Measurements from ENCODE around the gene GAA. TPM values are rescaled to one million over a fixed set of nuclear protein-coding genes. Genes with fewer than 3 reads are reported as not detected.
A peak's percentile ranks its signal among the peaks of the same experiment; 100 is the strongest.

Gene GAA
- total RNA-seq, 1 donor from 2014 or later, result 47.7 TPM

DNA sequence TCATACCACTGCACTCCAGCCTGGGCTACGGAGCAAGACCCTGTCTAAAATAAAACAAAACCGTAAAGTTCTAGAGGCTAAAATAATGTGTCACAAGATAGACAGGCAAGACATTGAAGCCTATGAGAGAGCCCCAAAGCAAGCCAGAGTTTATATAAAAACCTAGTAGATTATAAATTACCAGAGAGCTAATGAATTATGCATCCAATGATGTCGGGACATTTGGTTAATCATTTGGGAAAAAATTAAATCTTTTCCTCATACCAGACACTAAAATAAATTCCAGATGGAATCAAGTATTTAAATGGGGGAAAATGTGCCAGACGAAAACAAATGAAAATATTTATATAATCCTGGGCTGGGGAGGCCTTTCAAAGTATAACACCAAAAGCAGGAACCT lies 40.7 kb upstream of the GAA start:
- no peak overlapping the region for H3K27ac Mint-ChIP-seq (ENCODE audit: unreplicated experiment)
- Histone ChIP-seq H3K27me3 (ENCODE audit: insufficient read depth, low read length) (no peaks in the 10 kb centered on the region), H3K4me2 (ENCODE audit: low read length) (no peak overlapping the region), H3K9ac (ENCODE audit: low read length) (no peak overlapping the region), H3K27ac (ENCODE audit: low read depth, low read length) (no peak overlapping the region), H3K4me3 (ENCODE audit: insufficient read depth, low read depth, low read length) (no peak overlapping the region), H3K9me3 (ENCODE audit: insufficient read depth, low read depth, low read length) (no peaks in the 10 kb centered on the region), H3K79me2 (ENCODE audit: insufficient read depth, low read length) (no peaks in the 10 kb centered on the region), H3K36me3 (ENCODE audit: insufficient read depth, low read length) (no peaks in the 10 kb centered on the region), H4K20me1 (ENCODE audit: insufficient read depth, low read length) (no peaks in the 10 kb centered on the region), H3K4me1 (ENCODE audit: insufficient read depth, low read length) (peaks cover 7% of the 10 kb centered on the region), H2AFZ (ENCODE audit: low read depth, low read length) (no peak overlapping the region)
- peaks cover 6% of the 10 kb centered on the region for H3K27me3 Mint-ChIP-seq (ENCODE audit: low read depth, unreplicated experiment)
- no peaks in the 10 kb centered on the region for H3K36me3 Mint-ChIP-seq (ENCODE audit: low read depth, unreplicated experiment)
- no peaks in the 10 kb centered on the region for H3K9me3 Mint-ChIP-seq (ENCODE audit: unreplicated experiment)
- peaks cover 7% of the 10 kb centered on the region for H3K4me1 Mint-ChIP-seq (ENCODE audit: low read depth, unreplicated experiment)
- FAIRE-seq (no peak), DNase-seq (ENCODE audit: low read depth) (no peak)
- no peak overlapping the region for H3K4me3 Mint-ChIP-seq (ENCODE audit: unreplicated experiment)
- no peak for TF ChIP-seq EZH2 (IDR thresholded peaks at IDR 0.05; ENCODE audit: insufficient read depth, low read length)
- TF ChIP-seq, protein P1, sequence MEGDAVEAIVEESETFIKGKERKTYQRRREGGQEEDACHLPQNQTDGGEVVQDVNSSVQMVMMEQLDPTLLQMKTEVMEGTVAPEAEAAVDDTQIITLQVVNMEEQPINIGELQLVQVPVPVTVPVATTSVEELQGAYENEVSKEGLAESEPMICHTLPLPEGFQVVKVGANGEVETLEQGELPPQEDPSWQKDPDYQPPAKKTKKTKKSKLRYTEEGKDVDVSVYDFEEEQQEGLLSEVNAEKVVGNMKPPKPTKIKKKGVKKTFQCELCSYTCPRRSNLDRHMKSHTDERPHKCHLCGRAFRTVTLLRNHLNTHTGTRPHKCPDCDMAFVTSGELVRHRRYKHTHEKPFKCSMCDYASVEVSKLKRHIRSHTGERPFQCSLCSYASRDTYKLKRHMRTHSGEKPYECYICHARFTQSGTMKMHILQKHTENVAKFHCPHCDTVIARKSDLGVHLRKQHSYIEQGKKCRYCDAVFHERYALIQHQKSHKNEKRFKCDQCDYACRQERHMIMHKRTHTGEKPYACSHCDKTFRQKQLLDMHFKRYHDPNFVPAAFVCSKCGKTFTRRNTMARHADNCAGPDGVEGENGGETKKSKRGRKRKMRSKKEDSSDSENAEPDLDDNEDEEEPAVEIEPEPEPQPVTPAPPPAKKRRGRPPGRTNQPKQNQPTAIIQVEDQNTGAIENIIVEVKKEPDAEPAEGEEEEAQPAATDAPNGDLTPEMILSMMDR (IDR thresholded peaks at IDR 0.05; ENCODE audit: insufficient read depth, low read depth, low read length), result no peak

DNA sequence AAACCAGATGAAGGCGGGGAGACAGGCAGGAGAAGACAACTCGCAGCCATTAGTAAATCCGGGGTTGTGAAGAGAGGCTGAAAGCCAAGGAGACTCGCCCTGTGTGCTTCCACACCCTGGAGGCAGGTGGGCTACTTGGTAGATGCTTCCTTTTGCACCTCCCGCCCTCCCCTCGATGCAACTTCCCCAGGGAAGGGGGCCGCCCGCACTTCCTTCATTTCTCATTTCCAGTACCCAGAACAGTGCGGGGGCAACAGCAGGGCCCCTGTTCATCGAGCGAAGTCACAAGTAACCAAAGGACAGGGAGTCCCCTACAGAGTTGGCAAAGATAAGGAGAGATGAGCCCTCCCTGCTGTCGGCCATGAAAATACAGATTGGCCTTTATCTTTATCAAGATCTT lies 40.0 kb upstream of the GAA start:
- H2AFZ ChIP-seq (ENCODE audit: low read depth, low read length), result no peak overlapping the region
- H3K9ac ChIP-seq (ENCODE audit: low read length), result no peak overlapping the region
- H3K4me1 ChIP-seq (ENCODE audit: insufficient read depth, low read length), result peaks cover 7% of the 10 kb centered on the region
- H3K79me2 ChIP-seq (ENCODE audit: insufficient read depth, low read length), result no peaks in the 10 kb centered on the region
- no peak overlapping the region for H3K4me3 ChIP-seq (ENCODE audit: insufficient read depth, low read depth, low read length)
- H3K27ac Mint-ChIP-seq (ENCODE audit: unreplicated experiment), result no peak overlapping the region
- peaks cover 8% of the 10 kb centered on the region for H3K27me3 Mint-ChIP-seq (ENCODE audit: low read depth, unreplicated experiment)
- TF ChIP-seq EZH2 (IDR thresholded peaks at IDR 0.05; ENCODE audit: insufficient read depth, low read length), result no peak
- H3K4me3 Mint-ChIP-seq (ENCODE audit: unreplicated experiment), result no peak overlapping the region
- DNase-seq (ENCODE audit: low read depth) (no peak), FAIRE-seq (no peak)
- H3K4me1 Mint-ChIP-seq (ENCODE audit: low read depth, unreplicated experiment), result peaks cover 7% of the 10 kb centered on the region
- H3K27ac ChIP-seq (ENCODE audit: low read depth, low read length), result no peak overlapping the region
- H3K36me3 ChIP-seq (ENCODE audit: insufficient read depth, low read length), result no peaks in the 10 kb centered on the region
- no peaks in the 10 kb centered on the region for H3K9me3 Mint-ChIP-seq (ENCODE audit: unreplicated experiment)
- H3K9me3 ChIP-seq (ENCODE audit: insufficient read depth, low read depth, low read length), result no peaks in the 10 kb centered on the region
- H3K27me3 ChIP-seq (ENCODE audit: insufficient read depth, low read length), result no peaks in the 10 kb centered on the region
- no peaks in the 10 kb centered on the region for H4K20me1 ChIP-seq (ENCODE audit: insufficient read depth, low read length)
- no peak overlapping the region for H3K4me2 ChIP-seq (ENCODE audit: low read length)
- no peaks in the 10 kb centered on the region for H3K36me3 Mint-ChIP-seq (ENCODE audit: low read depth, unreplicated experiment)

DNA sequence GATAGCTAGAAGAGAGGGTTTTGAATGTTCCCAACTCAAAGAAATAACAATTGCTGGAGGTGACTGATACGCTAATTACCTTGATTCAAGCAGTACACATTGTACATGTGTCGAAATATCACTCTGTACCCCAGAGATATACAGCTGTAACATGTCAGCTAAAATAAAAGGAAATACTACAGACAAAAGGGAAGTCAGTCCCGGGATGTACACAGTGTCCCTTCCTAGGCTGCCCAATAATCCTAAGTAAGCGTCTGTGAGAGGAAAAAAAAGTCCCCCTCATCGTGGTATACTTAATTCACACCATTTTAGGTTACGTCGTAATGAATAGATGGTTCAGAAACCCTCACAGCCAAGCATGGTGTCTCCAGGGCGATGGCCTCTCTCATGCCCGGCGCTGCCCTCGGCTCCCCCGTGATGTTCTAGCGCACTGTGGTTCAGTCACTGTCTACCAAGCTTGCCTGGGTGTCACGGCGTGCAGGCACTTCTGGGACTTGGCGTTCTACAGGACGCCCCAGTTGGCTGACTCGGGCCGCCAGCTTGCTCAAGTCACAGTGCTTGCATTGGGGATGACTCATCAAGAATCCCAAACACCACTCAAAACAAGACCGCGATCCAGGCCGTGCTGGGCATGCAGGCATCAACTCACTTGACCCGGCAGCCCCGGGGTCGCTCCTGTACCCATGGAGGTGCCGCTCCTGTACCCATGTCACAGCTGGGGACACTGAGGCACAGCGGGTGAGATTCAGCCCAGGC lies 37.4 kb upstream of the GAA start:
- H4K20me1 ChIP-seq (ENCODE audit: insufficient read depth, low read length), result no peaks in the 10 kb centered on the region
- no peaks in the 10 kb centered on the region for H3K9me3 ChIP-seq (ENCODE audit: insufficient read depth, low read depth, low read length)
- Mint-ChIP-seq H3K36me3 (ENCODE audit: low read depth, unreplicated experiment) (no peaks in the 10 kb centered on the region), H3K27me3 (ENCODE audit: low read depth, unreplicated experiment) (peaks cover 4% of the 10 kb centered on the region), H3K4me3 (ENCODE audit: unreplicated experiment) (no peak overlapping the region), H3K4me1 (ENCODE audit: low read depth, unreplicated experiment) (peaks cover 12% of the 10 kb centered on the region), H3K9me3 (ENCODE audit: unreplicated experiment) (no peaks in the 10 kb centered on the region), H3K27ac (ENCODE audit: unreplicated experiment) (peak overlapping the region; percentile 66)
- no peak overlapping the region for H3K27ac ChIP-seq (ENCODE audit: low read depth, low read length)
- H3K4me2 ChIP-seq (ENCODE audit: low read length), result peak overlapping the region; percentile 37
- H3K4me3 ChIP-seq (ENCODE audit: insufficient read depth, low read depth, low read length), result no peak overlapping the region
- H3K79me2 ChIP-seq (ENCODE audit: insufficient read depth, low read length), result no peaks in the 10 kb centered on the region
- DNase-seq (ENCODE audit: low read depth) (peak; percentile 71), FAIRE-seq (no peak)
- H3K4me1 ChIP-seq (ENCODE audit: insufficient read depth, low read length), result peaks cover 14% of the 10 kb centered on the region
- no peaks in the 10 kb centered on the region for H3K36me3 ChIP-seq (ENCODE audit: insufficient read depth, low read length)
- H3K27me3 ChIP-seq (ENCODE audit: insufficient read depth, low read length), result no peaks in the 10 kb centered on the region
- no peak overlapping the region for H2AFZ ChIP-seq (ENCODE audit: low read depth, low read length)
- H3K9ac ChIP-seq (ENCODE audit: low read length), result no peak overlapping the region
- TF ChIP-seq, protein P1 (IDR thresholded peaks at IDR 0.05; ENCODE audit: insufficient read depth, low read depth, low read length), result no peak
- no peak for TF ChIP-seq EZH2 (IDR thresholded peaks at IDR 0.05; ENCODE audit: insufficient read depth, low read length)
